ENCODE data around the gene BOLL.

DNA sequence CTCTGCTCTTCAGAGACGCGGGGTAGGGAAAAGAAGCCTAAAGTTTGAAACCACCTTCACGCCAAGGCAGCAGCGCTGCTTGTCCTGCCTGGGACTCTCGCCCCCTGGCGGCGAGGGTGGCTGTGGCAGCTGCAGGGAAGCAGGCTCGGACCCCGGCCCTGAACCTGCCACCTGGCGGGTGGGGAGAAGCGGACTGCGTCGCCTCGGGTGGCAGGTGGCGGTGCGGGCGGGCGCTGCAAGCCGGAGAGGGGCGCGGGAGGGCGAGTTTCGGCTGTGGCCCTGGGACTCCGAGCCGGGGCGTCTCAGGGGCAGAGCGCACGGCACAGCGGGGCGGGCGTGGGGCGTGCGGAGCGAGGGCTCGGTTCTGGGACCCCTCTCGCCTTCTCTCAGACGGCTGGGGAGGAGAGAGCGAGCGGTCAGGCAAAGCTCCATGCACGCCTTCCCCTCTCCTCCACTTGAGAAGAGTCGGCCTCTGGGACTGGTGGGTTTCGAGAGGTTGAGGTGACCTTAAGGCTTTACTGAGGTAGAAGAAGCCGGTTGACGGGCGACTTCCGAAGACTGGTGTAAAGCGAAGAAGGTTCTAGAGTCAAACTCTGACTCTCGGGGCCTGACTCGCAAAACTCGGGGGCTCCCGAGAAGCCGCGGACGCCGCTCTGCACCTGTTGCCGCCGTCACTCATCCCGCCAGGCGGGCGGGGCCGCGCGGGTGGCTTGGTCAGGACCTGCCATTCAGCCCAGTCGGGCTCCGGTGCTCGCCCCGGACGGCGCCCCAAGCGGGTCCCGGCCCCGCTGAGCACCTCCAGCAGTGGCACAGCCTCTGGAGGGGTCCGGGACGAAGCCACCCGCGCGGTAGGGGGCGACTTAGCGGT is 1.1 kb upstream of the BOLL start:
- TF ChIP-seq CREB1 (IDR thresholded peaks at IDR 0.05; ENCODE audit: low read depth): no peak
- TF ChIP-seq CTCF (IDR thresholded peaks at IDR 0.05 in 2 of 3, conservative IDR thresholded peaks at IDR 0.05 in 1 of 3; ENCODE audit: control insufficient read depth in 2 of 3, extremely low read depth in 1 of 3, insufficient read depth in 1 of 3, low read depth in 3 of 3, low read length in 3 of 3): peak; percentile 47 to 78 (median 54)
- no peak for TF ChIP-seq IKZF2 (IDR thresholded peaks at IDR 0.05)
- TF ChIP-seq ZNF274 (IDR thresholded peaks at IDR 0.05; ENCODE audit: insufficient read depth, insufficient read length): no peak
- TF ChIP-seq NFIC (IDR thresholded peaks at IDR 0.05; ENCODE audit: low read depth, low read length): no peak
- no peak for TF ChIP-seq PML (IDR thresholded peaks at IDR 0.05; ENCODE audit: low read length)
- TF ChIP-seq, protein P1, sequence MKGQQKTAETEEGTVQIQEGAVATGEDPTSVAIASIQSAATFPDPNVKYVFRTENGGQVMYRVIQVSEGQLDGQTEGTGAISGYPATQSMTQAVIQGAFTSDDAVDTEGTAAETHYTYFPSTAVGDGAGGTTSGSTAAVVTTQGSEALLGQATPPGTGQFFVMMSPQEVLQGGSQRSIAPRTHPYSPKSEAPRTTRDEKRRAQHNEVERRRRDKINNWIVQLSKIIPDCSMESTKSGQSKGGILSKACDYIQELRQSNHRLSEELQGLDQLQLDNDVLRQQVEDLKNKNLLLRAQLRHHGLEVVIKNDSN (IDR thresholded peaks at IDR 0.05; ENCODE audit: borderline replicate concordance, extremely low read length, insufficient read depth, low read depth, low read length): no peak
